Measurements from ENCODE around the gene PDLIM7.

- no peak for TF ChIP-seq EZH2 (IDR thresholded peaks at IDR 0.05; ENCODE audit: borderline replicate concordance, insufficient read depth, low read length, poor library complexity, severe bottlenecking)
- TF ChIP-seq REST (IDR thresholded peaks at IDR 0.05; ENCODE audit: borderline replicate concordance): no peak
- no peak for TF ChIP-seq CTCF (IDR thresholded peaks at IDR 0.05; ENCODE audit: poor library complexity, severe bottlenecking)
- no peak for TF ChIP-seq SMC3 (conservative IDR thresholded peaks at IDR 0.05; ENCODE audit: poor library complexity)
- no peak for TF ChIP-seq POLR2AphosphoS5 (IDR thresholded peaks at IDR 0.05)
- no peak for TF ChIP-seq EP300 (conservative IDR thresholded peaks at IDR 0.05; ENCODE audit: poor library complexity, severe bottlenecking)
- TF ChIP-seq TAF1 (IDR thresholded peaks at IDR 0.05; ENCODE audit: low read depth): no peak
- TF ChIP-seq RAD21 (conservative IDR thresholded peaks at IDR 0.05): no peak
- TF ChIP-seq MXI1 (conservative IDR thresholded peaks at IDR 0.05; ENCODE audit: poor library complexity, severe bottlenecking): no peak
These were observed 12.7 kb upstream of the PDLIM7 start for GRCh38 chr5:177509991-177510566.

All from neural cell (in vitro differentiated cells).